CD4-positive, alpha-beta T cell treated with Interferon alpha-2 for 1 hour (primary cell): ENCODE results near the gene ST7.
"Not testable (repeated sequence)": the region's sequence is repeated elsewhere in the genome, so short reads cannot be mapped to it uniquely, and the experiment has no call there.

Experiments
- DNase-seq, 2 donors: peaks; one replicate each; pipeline ENCODE4 v3.0.0-alpha.2; 2020 to 2022

Gene ST7

DNA sequence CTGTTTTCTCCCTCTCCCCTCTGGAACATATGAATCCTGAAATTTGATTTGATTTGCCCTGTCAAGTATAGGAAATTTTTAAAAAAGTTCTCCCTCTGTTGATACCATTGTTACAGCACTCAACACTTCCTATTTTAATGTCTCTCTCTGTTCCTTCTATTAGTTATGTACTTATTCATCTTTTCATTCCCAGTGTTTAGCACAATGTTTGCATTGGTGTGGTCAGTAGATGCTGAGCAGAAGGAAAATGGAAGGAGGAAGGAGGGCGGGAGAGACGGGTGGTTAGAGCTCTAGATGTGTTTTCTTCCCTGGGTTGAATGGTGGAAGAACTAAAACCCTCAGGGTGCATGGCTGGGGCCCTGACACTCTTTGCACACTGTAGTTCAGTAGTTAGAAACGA is 290.1 kb downstream of the ST7 start:
- DNase-seq, result no peak

DNA sequence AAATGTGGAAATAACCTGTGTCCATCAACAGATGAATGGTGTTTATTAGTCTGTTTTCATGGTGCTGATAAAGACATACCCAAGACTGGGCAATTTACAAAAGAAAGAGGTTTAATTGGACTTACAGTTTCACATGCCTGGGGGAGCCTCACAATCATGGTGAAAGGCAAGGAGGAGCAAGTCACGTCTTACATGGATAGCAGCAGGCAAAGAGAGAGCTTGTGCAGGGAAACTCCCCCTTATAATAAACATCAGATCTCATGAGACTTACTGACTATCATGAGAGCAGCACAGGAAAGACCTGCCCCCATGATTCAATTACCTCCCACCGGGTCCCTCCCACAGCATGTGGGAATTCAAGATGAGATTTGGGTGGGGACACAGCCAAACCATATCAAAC is 292.4 kb downstream of the ST7 start:
- DNase-seq, result not testable (repeated sequence)

DNA sequence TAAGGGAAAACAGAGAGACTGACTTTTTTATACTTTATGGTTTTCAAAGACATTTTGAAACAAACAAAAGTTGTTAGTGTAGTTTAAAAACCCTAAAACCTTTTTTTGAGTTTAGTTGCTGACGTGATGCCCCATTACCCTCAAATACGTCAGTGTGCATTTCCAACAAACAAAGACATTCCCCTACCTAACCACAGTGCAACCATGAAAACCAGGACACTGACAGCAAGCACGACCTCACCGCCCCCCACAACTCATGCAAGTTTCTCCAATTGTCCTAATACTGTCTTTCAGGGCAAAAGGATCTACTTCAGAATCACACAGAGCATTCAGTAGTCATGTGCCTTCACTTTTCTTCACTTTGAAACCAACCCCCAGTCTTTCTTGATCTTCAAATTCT is 294.5 kb downstream of the ST7 start:
- no peak for DNase-seq

DNA sequence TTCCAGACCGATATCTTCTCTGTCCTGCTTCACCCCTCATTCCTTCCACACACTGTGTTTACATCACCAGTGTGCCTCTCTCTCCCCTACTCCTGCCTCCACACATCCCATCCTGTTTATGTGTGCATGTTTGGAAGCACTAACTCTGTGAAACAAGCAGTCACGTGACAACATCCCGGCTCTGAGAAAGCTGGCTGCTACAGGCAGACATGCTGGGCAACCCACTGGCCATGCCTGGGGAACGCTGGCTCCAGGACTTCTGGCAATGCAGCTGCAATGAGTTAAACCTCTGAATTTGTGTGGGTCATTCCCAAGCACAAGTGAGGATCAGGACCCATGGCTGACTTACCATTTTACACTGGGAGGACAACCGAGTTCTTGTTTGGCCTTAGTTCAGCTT is 295.5 kb downstream of the ST7 start:
- no peak for DNase-seq

DNA sequence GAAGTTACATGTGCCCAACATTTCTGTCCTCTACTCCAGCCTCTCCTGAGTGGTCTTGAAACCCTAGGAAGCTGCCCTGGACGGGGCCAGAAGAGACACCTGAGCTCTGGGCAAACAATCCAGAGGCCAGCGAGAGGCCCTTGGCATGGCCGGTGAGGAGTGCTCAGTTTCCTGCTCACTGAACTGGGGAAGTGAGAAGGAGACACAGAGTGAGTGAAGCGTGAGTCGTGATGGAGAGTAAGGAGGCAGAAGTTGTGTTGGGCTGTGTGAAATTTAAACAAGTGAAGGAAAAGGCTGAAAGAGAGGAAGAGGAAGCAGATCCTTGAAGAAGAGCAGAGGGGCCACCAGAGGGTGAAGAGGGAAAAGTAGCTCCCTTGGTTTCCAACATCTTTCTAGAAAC is 296.4 kb downstream of the ST7 start:
- DNase-seq, result no peak

DNA sequence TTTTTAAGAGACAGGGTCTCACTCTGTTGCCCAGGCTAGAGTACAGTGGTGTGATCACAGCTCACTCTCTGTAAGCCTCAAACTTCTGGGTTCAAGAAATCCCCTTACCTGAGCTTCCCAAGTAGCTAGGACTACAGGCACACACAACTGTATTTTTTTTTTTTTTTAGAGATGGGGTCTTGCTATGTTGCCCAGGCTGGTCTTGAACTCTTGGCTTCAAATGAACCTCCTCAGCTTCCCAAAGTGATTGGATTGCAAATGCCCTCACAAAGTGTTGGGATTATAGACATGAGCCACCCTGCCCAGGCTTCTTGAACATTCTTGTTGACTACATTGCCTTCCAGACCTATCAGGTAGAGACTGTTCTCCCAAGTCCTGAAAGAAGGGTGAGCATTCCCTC is 296.9 kb downstream of the ST7 start:
- DNase-seq, result no peak

DNA sequence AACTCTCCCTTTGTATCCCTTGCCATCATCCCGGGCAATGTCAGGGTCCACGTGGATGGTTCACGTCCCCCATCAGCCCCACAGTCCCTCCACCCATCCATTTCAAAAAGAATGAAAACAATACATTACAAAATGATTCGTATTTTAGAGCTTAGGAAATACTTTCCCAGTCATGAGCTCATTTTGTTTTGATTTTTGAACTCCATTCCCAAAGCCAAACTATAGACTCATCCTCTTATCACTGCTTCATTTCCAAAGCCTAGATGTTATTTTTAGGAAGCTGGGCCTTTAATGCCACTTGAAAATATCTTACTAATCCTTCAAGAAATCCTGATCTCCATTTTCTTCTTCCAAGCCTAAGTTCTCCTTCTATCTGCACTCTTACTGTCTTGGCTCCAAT is 297.5 kb downstream of the ST7 start:
- DNase-seq, result no peak

DNA sequence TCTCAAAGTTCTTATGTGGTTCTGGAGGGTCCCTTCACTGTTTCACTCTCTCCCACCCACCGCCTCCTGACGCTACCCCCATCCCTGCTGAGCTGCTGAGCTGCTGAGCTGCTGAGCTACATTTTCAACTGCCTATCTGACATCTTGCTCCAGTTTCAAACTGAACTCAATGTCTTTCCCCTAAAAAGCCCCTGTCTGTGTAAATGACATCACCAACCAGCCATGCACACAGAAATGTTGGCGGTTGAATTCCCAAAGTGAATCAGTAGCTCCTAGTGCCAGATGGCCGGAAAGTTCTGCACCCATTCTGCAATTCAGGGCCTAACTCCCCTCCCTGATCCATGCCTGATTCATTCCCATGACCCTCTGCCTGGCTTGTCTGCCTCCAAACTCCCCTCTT is 298.4 kb downstream of the ST7 start:
- no peak for DNase-seq

DNA sequence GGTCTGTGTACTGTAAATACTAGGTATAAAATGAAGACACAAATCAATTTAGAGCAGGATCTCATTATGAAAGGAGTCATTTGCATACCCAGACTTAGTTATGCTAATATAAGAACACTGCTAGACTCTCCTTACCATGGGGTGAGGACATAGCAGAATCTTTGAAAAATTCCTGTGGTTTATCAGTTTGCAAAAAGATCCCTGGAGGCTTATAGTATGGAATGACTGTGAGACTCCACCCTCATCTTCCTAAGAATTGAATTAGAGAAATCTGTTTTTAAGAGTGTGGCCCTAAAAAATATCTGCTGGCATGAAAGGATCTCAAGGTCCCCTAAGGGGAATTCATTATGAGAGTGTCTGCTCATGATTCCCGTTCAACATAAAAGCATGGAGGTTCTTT is 306.3 kb downstream of the ST7 start:
- no peak for DNase-seq

DNA sequence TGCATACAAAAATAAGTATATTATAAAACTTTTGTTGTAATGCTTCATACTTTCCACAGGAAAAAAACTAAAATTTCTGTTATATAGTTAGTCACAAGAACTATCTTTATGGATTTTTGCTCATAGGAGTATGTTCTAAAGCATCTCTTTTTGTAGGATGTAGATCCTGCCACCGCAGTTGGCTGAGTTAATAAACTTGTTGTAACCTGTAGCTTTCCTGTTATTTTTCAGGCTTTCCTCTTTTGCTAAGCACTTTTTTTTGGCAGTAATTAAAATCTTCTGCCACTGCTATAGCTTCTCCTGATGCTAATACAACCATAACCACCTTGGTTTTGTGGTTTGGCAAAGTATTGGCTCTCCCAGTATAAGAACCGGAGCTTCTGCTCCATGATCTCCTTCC is 309.2 kb downstream of the ST7 start:
- no peak for DNase-seq

DNA sequence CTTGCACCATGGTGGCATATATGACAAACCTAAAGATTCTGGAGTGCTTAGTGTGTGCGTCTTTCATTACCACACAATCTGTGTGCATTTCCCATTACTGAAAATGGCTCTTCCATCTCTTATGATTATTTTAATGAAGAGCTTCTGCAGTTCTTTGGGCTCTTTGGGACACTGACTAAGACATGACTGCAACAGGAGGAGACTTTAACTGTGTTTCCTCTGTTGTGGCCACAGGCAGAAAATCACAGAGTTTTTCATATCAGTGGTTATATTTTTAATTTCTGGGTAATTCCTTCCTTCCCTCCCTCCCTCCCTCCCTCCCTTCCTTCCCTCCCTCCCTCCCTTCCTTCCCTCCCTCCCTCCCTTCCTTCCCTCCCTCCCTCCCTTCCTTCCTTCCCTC is 311.4 kb downstream of the ST7 start:
- no peak for DNase-seq

DNA sequence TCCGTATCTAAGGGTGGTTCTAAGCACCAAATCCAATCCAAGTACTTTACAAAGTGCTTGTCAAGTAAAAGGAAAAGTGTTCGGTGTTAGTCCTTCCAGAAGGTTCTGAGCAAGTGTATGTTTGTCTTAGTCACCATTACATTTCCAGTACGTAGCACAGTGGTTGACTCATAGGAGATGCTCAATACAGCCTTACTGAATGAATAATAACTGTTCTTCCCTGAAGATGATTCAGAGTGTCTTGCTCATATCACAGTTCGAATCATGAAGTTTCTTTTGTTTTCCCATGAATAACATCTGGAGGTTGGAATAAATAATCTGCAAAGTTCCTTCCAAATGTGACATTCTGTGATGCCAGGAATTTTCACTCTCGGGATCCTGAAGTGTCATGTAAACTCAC is 316.1 kb downstream of the ST7 start:
- DNase-seq, result no peak

DNA sequence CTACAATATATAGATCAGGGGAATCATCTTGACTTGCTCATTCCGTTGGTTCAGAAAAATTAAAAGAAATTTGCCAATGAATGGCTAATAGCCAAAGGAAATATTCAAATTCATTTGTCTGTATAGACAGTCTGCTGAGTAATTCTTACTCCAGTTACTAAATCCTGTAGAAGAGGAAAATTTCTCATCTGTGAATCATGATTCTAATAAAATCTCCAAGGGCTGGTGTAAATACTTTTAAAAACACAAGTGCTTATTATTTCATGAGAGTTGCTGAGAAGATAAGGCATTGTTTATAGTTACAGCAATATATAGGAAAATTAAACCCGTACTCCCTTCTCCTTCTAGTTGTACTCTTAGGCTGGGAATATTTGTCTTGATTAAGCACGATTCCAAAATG is 316.6 kb downstream of the ST7 start:
- no peak for DNase-seq

DNA sequence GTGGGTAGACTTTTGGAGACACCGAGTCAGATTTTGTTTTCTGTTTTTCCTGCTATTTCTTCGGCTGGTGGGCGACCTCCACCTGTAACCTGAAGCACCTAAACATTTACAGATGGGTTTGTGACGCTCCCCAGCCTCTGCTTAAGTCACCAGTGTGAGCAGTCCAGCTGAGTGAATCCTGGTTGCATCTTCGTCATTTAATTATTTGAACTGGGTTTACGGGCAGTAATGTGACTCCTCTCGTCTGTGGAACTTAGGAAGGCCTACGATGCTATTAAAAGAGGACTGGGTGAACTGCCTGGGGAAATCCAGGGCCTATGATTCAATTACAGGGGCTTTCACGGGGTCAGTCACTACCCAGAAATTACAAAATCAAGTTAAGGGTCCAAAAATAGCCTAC is 317.1 kb downstream of the ST7 start:
- DNase-seq, result no peak

DNA sequence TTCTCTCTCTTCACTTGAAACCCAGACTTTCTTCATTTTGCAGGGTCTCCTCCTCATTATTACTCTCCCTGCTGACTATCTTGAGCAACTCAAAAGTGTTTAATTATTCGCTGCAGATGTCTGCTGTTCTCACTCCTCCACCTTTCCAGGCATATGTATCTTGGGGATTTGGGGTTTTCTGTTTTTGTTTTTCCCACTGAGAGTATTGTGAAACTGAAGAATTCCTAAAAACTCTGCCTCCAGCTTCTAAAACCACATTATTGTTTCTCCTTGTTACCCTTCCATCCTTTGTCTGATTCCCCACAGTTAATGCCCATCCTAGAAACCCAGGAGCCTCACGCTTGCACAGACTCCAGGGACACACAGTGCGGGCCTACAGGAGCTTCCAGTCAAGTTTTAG is 318.3 kb downstream of the ST7 start:
- no peak for DNase-seq

DNA sequence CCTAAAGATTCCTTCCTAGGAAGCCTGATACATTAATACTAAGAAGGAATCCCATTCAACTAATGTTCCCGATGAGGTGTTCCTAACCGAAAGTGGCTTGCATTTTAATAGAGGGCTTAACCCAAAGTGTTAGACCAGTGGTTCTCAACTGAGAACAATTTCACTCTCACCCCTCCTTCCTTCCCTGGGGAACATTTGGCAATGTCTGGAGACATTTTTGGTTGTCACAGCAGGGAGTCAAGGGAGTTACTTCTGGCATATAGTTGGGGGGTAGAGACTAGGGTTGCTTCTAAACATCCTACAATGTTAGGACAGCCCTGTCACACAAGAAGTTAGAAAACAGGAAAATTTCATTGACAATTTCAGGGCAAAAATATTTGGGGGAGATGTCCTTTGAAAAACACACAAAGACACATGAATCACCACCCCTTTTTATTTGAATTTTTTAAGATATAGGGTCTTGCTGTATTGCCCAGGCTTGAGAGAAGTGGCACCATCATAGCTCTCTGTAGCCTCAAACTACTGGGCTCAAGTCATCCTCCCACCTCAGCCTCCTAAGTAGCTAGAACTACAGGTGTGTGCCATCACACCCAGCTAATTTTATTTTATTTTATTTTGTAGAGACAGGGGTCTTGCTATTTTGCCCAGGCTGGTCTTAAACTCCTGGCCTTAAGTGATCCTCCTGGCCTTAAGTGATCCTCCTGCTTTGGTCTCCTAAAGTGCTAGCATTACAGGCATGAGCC is 318.9 kb downstream of the ST7 start:
- DNase-seq, result no peak

DNA sequence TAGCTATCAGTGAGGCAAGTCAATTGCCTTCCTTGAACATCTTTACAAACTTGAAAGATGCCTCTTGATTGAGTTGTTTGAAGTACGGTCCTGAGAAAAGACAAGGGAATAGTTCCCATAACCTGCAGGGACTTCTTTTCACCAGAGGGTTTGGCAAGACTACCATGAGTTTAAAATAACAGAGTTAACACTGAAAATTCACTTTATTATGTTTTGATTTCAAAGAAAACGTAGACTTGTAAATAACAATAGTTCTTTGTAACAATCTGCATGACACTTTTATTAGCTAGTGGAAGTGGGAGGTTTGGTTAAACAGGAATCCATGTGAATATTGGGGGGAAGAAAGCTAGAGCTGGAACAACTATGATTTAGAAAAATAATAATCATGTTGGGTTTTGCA is 320.0 kb downstream of the ST7 start:
- no peak for DNase-seq

DNA sequence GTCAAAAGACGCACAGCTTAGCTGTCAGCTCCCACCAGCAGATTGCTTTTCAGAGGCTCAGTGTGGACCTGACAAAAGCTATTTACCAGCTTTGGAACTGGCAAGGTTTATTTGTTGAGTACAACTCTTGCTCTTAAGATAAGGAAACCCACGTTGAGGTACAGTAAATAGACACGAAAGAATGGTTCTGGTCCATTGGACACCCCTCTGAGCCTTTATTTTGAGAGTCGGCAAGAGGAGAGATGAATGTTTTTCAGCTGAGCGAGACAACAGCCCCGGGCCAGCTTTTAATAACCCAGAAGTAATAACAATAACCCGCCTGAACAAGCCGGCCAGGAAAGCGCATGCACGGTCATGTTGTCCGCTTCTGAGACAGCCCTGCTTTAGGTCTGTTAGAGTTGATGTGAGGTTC is 320.5 kb downstream of the ST7 start:
- no peak for DNase-seq

DNA sequence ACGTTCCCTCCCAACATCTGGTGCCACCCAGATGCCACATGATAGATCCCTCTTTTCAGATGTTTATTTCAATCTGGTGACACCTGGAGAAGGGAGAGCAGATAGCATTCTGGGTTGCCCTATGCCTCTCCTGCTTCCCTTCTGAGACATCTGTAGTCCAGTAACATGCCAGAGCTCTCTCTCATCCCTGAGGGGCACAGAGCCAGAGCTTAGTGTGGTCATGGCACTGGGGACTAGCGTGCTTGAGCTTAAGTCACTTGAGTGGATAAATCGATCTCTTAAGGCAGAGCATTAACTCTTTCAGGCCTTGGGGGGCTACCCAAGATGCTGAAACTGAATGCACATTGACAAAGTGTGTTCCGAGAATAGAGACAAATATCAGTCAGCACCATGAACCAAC is 321.6 kb downstream of the ST7 start:
- no peak for DNase-seq

DNA sequence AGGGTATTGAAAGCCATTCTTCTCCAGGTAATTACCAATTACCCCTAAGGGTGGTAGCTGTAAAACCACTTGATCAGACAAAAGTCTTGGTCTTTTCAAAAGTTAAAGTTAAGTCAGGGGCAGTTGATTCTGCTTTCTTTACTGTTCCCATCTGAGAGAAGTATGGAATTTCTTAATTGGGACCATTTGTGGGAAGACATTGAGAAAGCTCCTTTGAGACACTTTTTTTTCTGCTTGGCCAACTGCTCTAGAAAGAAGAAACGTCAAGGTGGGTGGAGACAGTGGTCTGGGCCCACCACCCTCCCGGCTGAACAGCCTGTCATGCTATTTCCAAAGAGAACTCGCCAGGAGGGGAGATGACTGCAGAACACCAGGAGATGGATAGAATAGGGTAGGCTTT is 324.3 kb downstream of the ST7 start:
- DNase-seq, result no peak

DNA sequence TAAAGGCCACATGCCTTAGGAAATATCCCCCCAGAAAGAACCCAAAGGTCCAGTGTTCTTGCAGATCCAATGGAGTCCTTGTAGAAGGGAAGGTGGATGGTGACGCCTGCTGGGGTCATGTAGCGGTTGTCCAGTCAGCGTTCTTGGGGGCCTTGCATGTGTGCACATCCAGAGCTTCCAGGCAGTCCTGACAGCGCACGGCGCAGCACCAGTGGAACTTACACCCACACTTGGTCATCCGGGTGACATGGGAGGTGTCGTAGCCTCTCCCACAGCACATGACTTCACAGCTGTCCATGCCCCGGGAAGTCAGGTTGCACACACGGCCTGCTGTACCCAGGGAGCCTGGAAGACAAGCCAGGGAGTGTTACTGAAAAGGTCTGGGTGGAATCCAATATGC is 324.7 kb downstream of the ST7 start:
- no peak for DNase-seq

DNA sequence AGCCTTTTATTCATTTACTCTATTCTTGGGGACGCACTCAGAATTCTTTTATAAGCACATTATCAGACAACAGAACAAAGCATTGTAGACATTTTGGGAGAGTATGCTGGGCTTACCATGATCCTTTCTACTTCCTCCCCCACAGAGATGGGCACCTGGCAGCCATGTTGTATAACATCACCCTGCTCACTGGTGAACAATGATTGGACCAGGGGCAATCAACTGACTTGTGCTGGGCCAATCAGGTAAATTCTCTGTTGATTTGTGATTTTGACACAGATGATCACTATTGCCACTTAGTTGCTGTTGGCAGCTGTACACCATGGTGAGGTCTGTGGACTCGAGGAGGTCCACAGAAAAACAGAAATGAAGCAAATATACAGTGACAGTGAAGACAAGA is 325.9 kb downstream of the ST7 start:
- no peak for DNase-seq
